GM19397 (cell line): Measurements from ENCODE around the gene SEPTIN5.
"Not testable (repeated sequence)": the region's sequence is repeated elsewhere in the genome, so short reads cannot be mapped to it uniquely, and the experiment has no call there.

Experiments used
- ATAC-seq: cut with Tn5 transposase; IDR thresholded peaks from one replicate; pipeline ENCODE4 v1.9.1; 2021; ENCODE audit warnings: mild to moderate bottlenecking, moderate library complexity; ENCODE audit not compliant: unreplicated experiment

SEPTIN5 gene

GRCh38 chr22:19680287-19680881, 33.9 kb upstream of the SEPTIN5 start:
- no peak for ATAC-seq

- ATAC-seq: no peak
These were observed 33.1 kb upstream of the SEPTIN5 start for GRCh38 chr22:19680911-19681862.

- ATAC-seq: no peak
These were observed 32.4 kb upstream of the SEPTIN5 start for GRCh38 chr22:19681863-19682245.

- no peak for ATAC-seq
These were observed 27.4 kb upstream of the SEPTIN5 start for GRCh38 chr22:19686946-19687345.

- ATAC-seq: no peak
These were observed 26.6 kb upstream of the SEPTIN5 start for GRCh38 chr22:19687561-19688300.

- no peak for ATAC-seq
These were observed 25.7 kb upstream of the SEPTIN5 start for GRCh38 chr22:19688301-19689290.

GRCh38 chr22:19689408-19689807, 24.9 kb upstream of the SEPTIN5 start:
- ATAC-seq: no peak

GRCh38 chr22:19691007-19691720, 23.1 kb upstream of the SEPTIN5 start:
- no peak for ATAC-seq

GRCh38 chr22:19691721-19692341, 22.5 kb upstream of the SEPTIN5 start:
- ATAC-seq: no peak

- no peak for ATAC-seq
These were observed 20.7 kb upstream of the SEPTIN5 start for GRCh38 chr22:19693581-19693980.

- no peak for ATAC-seq
These were observed 20.2 kb upstream of the SEPTIN5 start for GRCh38 chr22:19693981-19694670.

- no peak for ATAC-seq
These were observed 19.6 kb upstream of the SEPTIN5 start for GRCh38 chr22:19694696-19695095.

- ATAC-seq: no peak
These were observed 17.6 kb upstream of the SEPTIN5 start for GRCh38 chr22:19696504-19697276.

GRCh38 chr22:19697871-19698270, 16.4 kb upstream of the SEPTIN5 start:
- not testable (repeated sequence) for ATAC-seq

GRCh38 chr22:19700790-19701419, 13.4 kb upstream of the SEPTIN5 start:
- no peak for ATAC-seq

- no peak for ATAC-seq
These were observed 12.7 kb upstream of the SEPTIN5 start for GRCh38 chr22:19701420-19702145.

GRCh38 chr22:19703869-19704268, 10.4 kb upstream of the SEPTIN5 start:
- ATAC-seq: no peak
